K562 (cell line): ENCODE measurements around the gene INVS. TPM values are rescaled to one million over a fixed set of nuclear protein-coding genes. Genes with fewer than 3 reads are reported as not detected.

Experiments
- ATAC-seq: fragments of 200-7000 bp; cut with Tn5 transposase; 3 replicates; pipeline ENCODE4 v1.9.1; 2020; ENCODE audit warnings: moderate library complexity
- BruUV-seq: library from RNA; stranded (reverse); fragments of 400-500 nt; replicated peaks from 2 replicates; lab custom pipeline; 2021; lab: Mats Ljungman, UMichigan
- CTCF ChIA-PET: fragments of 300-600 bp; formaldehyde crosslinking; extraction: SDS; loops from one replicate; lab custom pipeline; 2021; ENCODE audit warnings: low intra/inter-chr PET ratio; lab: Yijun Ruan, JAX
- POLR2A ChIA-PET: fragments of 300-600, 350-650 bp; sonication (Branson Sonifier 250); formaldehyde crosslinking; extraction: SDS; loops from one replicate; lab custom pipeline; 2021; ENCODE audit warnings: antibody characterized with exemption, inconsistent platforms; lab: Yijun Ruan, JAX
- DNase-seq, 4 experiments: peaks; one replicate each; pipeline versions ENCODE4 v3.0.0 to v3.0.0-alpha.2; 2011 to 2018; ENCODE audit warnings: low spot score in 3 of 4, mixed read lengths in 3 of 4; ENCODE audit errors: extremely low read depth in 1 of 4
- FAIRE-seq: peaks from 2 replicates; lab custom pipeline; 2011; peaks lifted over from hg19 to GRCh38; lab: Jason Lieb, UNC
- H2AFZ ChIP-seq: 2 replicates; pipeline ENCODE4 v1.6.0; 2011; ENCODE audit warnings: low read depth, low read length, control low read depth, inconsistent platforms
- H3K27ac ChIP-seq: fragments of 200-600 bp; 3 replicates; pipeline ENCODE4 v1.8.0; 2011; ENCODE audit warnings: low read depth, mild to moderate bottlenecking, control low read depth, inconsistent platforms, low read length, moderate library complexity, mixed read lengths; ENCODE audit errors: extremely low read depth
- H3K27me3 ChIP-seq, 2 experiments: fragments of 300-600 bp in 1 of 2; 2 replicates in 1 of 2; 3 replicates in 1 of 2; pipeline versions ENCODE4 v1.6.0 to v1.8.0; 2011; ENCODE audit warnings: inconsistent platforms in 2 of 2, low read length in 2 of 2, mild to moderate bottlenecking in 1 of 2, mixed read lengths in 1 of 2, moderate library complexity in 1 of 2; ENCODE audit not compliant: control insufficient read depth in 2 of 2, insufficient read depth in 2 of 2
- H3K36me3 ChIP-seq: fragments of 300-600 bp; 3 replicates; pipeline ENCODE4 v1.8.0; 2011; ENCODE audit warnings: mild to moderate bottlenecking, low read length, inconsistent platforms; ENCODE audit not compliant: control insufficient read depth, insufficient read depth
- H3K4me1 ChIP-seq, 2 experiments: fragments of 200-600 bp in 1 of 2; replicated peaks in 1 of 2; 2 replicates in 1 of 2; 3 replicates in 1 of 2; pipeline versions ENCODE4 v1.5.1 to v1.8.0; 2011; ENCODE audit warnings: inconsistent platforms in 2 of 2, low read length in 2 of 2, mild to moderate bottlenecking in 1 of 2, mixed read lengths in 1 of 2, moderate library complexity in 1 of 2; ENCODE audit not compliant: control insufficient read depth in 2 of 2, insufficient read depth in 2 of 2
- H3K4me2 ChIP-seq: 2 replicates; pipeline ENCODE4 v1.6.1; 2011; ENCODE audit warnings: low read length, control low read depth, inconsistent platforms, mixed read lengths; ENCODE audit not compliant: insufficient read depth
- H3K4me3 ChIP-seq: fragments of 200-600 bp; sonication (generic), shearing (Covaris generic); 2 replicates; pipeline ENCODE4 v1.5.1; 2016; ENCODE audit warnings: control low read depth, inconsistent platforms
- H3K79me2 ChIP-seq: fragments of 200-600 bp; 3 replicates; pipeline ENCODE4 v1.8.0; 2011; ENCODE audit warnings: low read length, inconsistent platforms; ENCODE audit not compliant: control insufficient read depth, insufficient read depth
- H3K9ac ChIP-seq, 2 experiments: 2 replicates each; pipeline versions ENCODE4 v1.6.0 to v1.6.1; 2011; ENCODE audit warnings: low read depth in 2 of 2, low read length in 2 of 2, control low read depth in 1 of 2, inconsistent platforms in 1 of 2, mild to moderate bottlenecking in 1 of 2, mixed read lengths in 1 of 2; ENCODE audit not compliant: insufficient read depth in 1 of 2
- H3K9me1 ChIP-seq: one replicate; pipeline ENCODE4 v1.6.0; 2011; ENCODE audit warnings: inconsistent platforms, mild to moderate bottlenecking, low read length, moderate library complexity; ENCODE audit not compliant: control insufficient read depth, insufficient read depth
- H3K9me3 ChIP-seq: replicated peaks from 2 replicates; pipeline ENCODE4 v1.5.1; 2011; ENCODE audit warnings: low read depth, low read length, inconsistent platforms; ENCODE audit not compliant: control insufficient read depth, insufficient read depth
- H4K20me1 ChIP-seq: replicated peaks from 2 replicates; pipeline ENCODE4 v1.6.1; 2011; ENCODE audit warnings: low read length, inconsistent platforms, mixed read lengths; ENCODE audit not compliant: control insufficient read depth, insufficient read depth
- CLOCK ChIP-seq: fragments of 250-450 bp; sonication (Bioruptor Pico); IDR thresholded peaks from 2 replicates; pipeline ENCODE4 v1.4.0; 2020; ENCODE audit warnings: mild to moderate bottlenecking, moderate library complexity, borderline replicate concordance
- DACH1 ChIP-seq: fragments of 450-650 bp; IDR thresholded peaks from 2 replicates; pipeline ENCODE4 v1.6.1; 2018; ENCODE audit not compliant: partially characterized antibody
- FOXM1 ChIP-seq, 2 experiments: fragments of 450-650 bp in 1 of 2; sonication (generic) in 1 of 2; formaldehyde crosslinking in 1 of 2; IDR thresholded peaks; 2 replicates each; pipeline versions ENCODE4 v1.6.1 to v1.9.0; 2017 to 2022; ENCODE audit warnings: low read depth in 2 of 2, mild to moderate bottlenecking in 2 of 2, missing genetic modification reagents in 1 of 2, moderate library complexity in 1 of 2
- GATAD2B ChIP-seq: fragments of 450-650 bp; IDR thresholded peaks from 2 replicates; pipeline ENCODE4 v1.6.1; 2017; ENCODE audit warnings: mild to moderate bottlenecking, borderline replicate concordance
- HDAC1 ChIP-seq, 2 experiments: fragments of 450-650 bp; IDR thresholded peaks; 2 replicates each; pipeline ENCODE4 v1.6.1; 2016 to 2017; ENCODE audit warnings: inconsistent platforms in 1 of 2, mild to moderate bottlenecking in 1 of 2, moderate library complexity in 1 of 2
- IRF2 ChIP-seq: sonication (generic); formaldehyde crosslinking; IDR thresholded peaks from 2 replicates; pipeline ENCODE4 v1.8.1; 2022; ENCODE audit warnings: mild to moderate bottlenecking, missing genetic modification reagents
- PHB2 ChIP-seq: fragments of 450-650 bp; IDR thresholded peaks from 2 replicates; pipeline ENCODE4 v1.6.1; 2017; ENCODE audit warnings: low read depth
- POLR2G ChIP-seq: fragments of 200-400 bp; formaldehyde crosslinking; IDR thresholded peaks from 2 replicates; pipeline ENCODE4 v1.6.1; 2017; ENCODE audit warnings: low read depth, mild to moderate bottlenecking, antibody characterized with exemption, low read length, moderate library complexity
- RBBP5 ChIP-seq: fragments of 200-600 bp; sonication (generic); IDR thresholded peaks from 2 replicates; pipeline ENCODE4 v1.6.1; 2012; ENCODE audit warnings: borderline replicate concordance, mild to moderate bottlenecking, low read length, control low read depth, inconsistent platforms; ENCODE audit not compliant: insufficient read depth, poor library complexity, severe bottlenecking
- RBM39 ChIP-seq: fragments of 200-400 bp; formaldehyde crosslinking; optimal IDR thresholded peaks from 2 replicates; pipeline ENCODE3; 2018; ENCODE audit warnings: low read depth, low read length
- RFX5 ChIP-seq: IDR thresholded peaks from 2 replicates; pipeline ENCODE4 v1.6.1; 2011; ENCODE audit warnings: low read depth, mild to moderate bottlenecking, improper control_type of control experiment, low read length
- SAP30 ChIP-seq: fragments of 200-600 bp; sonication (generic); IDR thresholded peaks from 2 replicates; pipeline ENCODE4 v1.6.1; 2012; ENCODE audit warnings: borderline replicate concordance, low read depth, mild to moderate bottlenecking, moderate library complexity, low read length, control low read depth, inconsistent platforms; ENCODE audit not compliant: insufficient read depth, poor library complexity, severe bottlenecking
- STAT6 ChIP-seq: sonication (generic); formaldehyde crosslinking; IDR thresholded peaks from 2 replicates; pipeline ENCODE4 v1.8.1; 2023; ENCODE audit warnings: mild to moderate bottlenecking, missing genetic modification reagents
- TCF3 ChIP-seq: sonication (generic); formaldehyde crosslinking; IDR thresholded peaks from 2 replicates; pipeline ENCODE4 v1.4.0; 2020; ENCODE audit warnings: mild to moderate bottlenecking, missing genetic modification reagents
- ZNF277 ChIP-seq: fragments of 250-450 bp; sonication (Bioruptor Pico); IDR thresholded peaks from 2 replicates; pipeline ENCODE4 v1.8.0; 2022; ENCODE audit warnings: inconsistent platforms, mild to moderate bottlenecking, moderate library complexity, borderline replicate concordance
- in situ Hi-C: fragments of 300-500 bp; cut with MboI; formaldehyde crosslinking; loops from 4 replicates; pipeline ENCODE4 v1.15.0; 2018; ENCODE audit warnings: inconsistent platforms, mixed read lengths
- intact Hi-C: fragments of 100-400 bp; cut with micrococcal nuclease; formaldehyde crosslinking; loops from 2 replicates; pipeline ENCODE4 v1.14.2; 2022
- polyA plus RNA-seq, 8 experiments: library from polyadenylated mRNA; depleted of rRNA in 4 of 8; stranded (reverse) in 5 of 8; unstranded in 3 of 8; fragments of >200 nt; fragmentation: Nextera tagmentation in 2 of 8; fragmentation: Illumina TruSeq in 1 of 8; extraction: Ambion mirVana in 2 of 8; extraction: Trizol in 1 of 8; gene quantifications; 2 replicates each; pipeline versions ENCODE4 v1.2.1 to v1.2.3, GENCODE V29; 2011 to 2014; ENCODE audit warnings: inconsistent platforms in 1 of 8, missing spikeins in 1 of 8
- total RNA-seq, 7 experiments: library from RNA; depleted of rRNA in 6 of 7; stranded (reverse); fragments of >200 nt in 6 of 7; fragmentation: Illumina TruSeq in 2 of 7; extraction: Trizol in 2 of 7; gene quantifications; 2 replicates each; pipeline versions ENCODE4 v1.2.1 to v1.2.3, GENCODE V29; 2011 to 2021; ENCODE audit warnings: low replicate concordance in 1 of 7

Gene INVS
- total and polyA plus RNA-seq, 9 of the 15 experiments (the other 6 are each of a cell fraction or from before 2014, with no cell fraction given): 0.77 to 18.5 (median 10.0) TPM

- no peak for TF ChIP-seq RBBP5
- no peak for TF ChIP-seq RFX5
- peak; percentile 55 for TF ChIP-seq TCF3
- no peak for TF ChIP-seq FOXM1 (IDR thresholded peaks at IDR 0.05; ENCODE audit: low read depth)
- TF ChIP-seq FOXM1 (CRISPR knock-in tag; IDR thresholded peaks at IDR 0.05; ENCODE audit: low read depth): no peak
Observed at GRCh38 chr9:100126423-100126822, 27.4 kb downstream of the INVS start (continued).

- ATAC-seq: no peak
- TF ChIP-seq ZNF277 (CRISPR knock-in tag): no peak
- no peak for TF ChIP-seq POLR2G
- no peak for TF ChIP-seq GATAD2B
- no peak for TF ChIP-seq IRF2 (CRISPR knock-in tag)
- TF ChIP-seq DACH1: no peak
- no peak for TF ChIP-seq PHB2
- TF ChIP-seq SAP30: no peak
- TF ChIP-seq STAT6: no peak
- TF ChIP-seq CLOCK: no peak
- TF ChIP-seq RBM39: no peak
- TF ChIP-seq HDAC1 (IDR thresholded peaks at IDR 0.05): no peak
Observed at GRCh38 chr9:100129772-100130171, 30.7 kb downstream of the INVS start.

More at GRCh38 chr9:100129772-100130171, 30.7 kb downstream of the INVS start:
- Histone ChIP-seq H3K27me3 (no peaks in the 10 kb centered on the region), H3K27ac (no peak overlapping the region), H3K9me1 (no peaks in the 10 kb centered on the region), H3K4me3 (no peak overlapping the region), H3K36me3 (peaks cover 14% of the 10 kb centered on the region; the same call in 1 of the 3 replicates), H3K9ac (no peak overlapping the region), H3K4me2 (no peak overlapping the region), H3K79me2 (peaks cover 10% of the 10 kb centered on the region; the same call in 2 of the 3 replicates), H3K4me1 (peaks cover 0 to 7% of the 10 kb centered on the region in 2 experiments; a peak in 2 of 5 replicates), H4K20me1 (no peaks in the 10 kb centered on the region), H2AFZ (no peak overlapping the region), H3K9me3 (no peaks in the 10 kb centered on the region)
- no TSS peak for BruUV-seq
- DNase-seq (no peak), FAIRE-seq (no peak)
- in situ Hi-C loops: loop anchor here (10.0 kb wide), 1 partner anchor 85 kb away; no protein-coding TSS in a partner anchor
- ChIA-PET CTCF (no interaction called here), POLR2A (no interaction called here)
- intact Hi-C loops: no loop called here
